SK-N-DZ (cell line): Measurements from ENCODE around the gene KCNAB2. TPM values are rescaled to one million over a fixed set of nuclear protein-coding genes. Genes with fewer than 3 reads are reported as not detected.
A peak's percentile ranks its signal among the peaks of the same experiment; 100 is the strongest.

Experiments
- DNase-seq: peaks from one replicate; pipeline ENCODE4 v3.0.0-alpha.2; 2015; ENCODE audit warnings: low spot score
- polyA plus RNA-seq, 2 experiments: library from polyadenylated mRNA; depleted of rRNA; stranded (reverse); fragments of >200 nt; gene quantifications; 2 replicates each; pipeline ENCODE4 v1.2.3, GENCODE V29; 2014

The KCNAB2 gene
- 3.2 and 4.7 TPM in 2 replicates for polyA plus RNA-seq (2014; cell fraction: cytosol; rRNA removed)
- 8.0 and 11.2 TPM in 2 replicates for polyA plus RNA-seq (2014; cell fraction: nucleus; rRNA removed)

- no peak for DNase-seq
Observed at GRCh38 chr1:6045561-6045960, at the start of gene KCNAB2. KCNAB2 (plus strand) TSS chr1:6045888; CDS start chr1:6051537, 5,649 bp downstream.

GRCh38 chr1:5996641-5997270 lies 48.9 kb upstream of the KCNAB2 start:
- no peak for DNase-seq

- no peak for DNase-seq
Observed at GRCh38 chr1:5997316-5997715, 48.4 kb upstream of the KCNAB2 start.

GRCh38 chr1:5998051-5998905 lies 47.4 kb upstream of the KCNAB2 start:
- DNase-seq = no peak

GRCh38 chr1:5998906-5999301 lies 46.8 kb upstream of the KCNAB2 start:
- DNase-seq = no peak

- no peak for DNase-seq
Observed at GRCh38 chr1:5999711-6000443, 45.8 kb upstream of the KCNAB2 start.

GRCh38 chr1:6000444-6001288 lies 45.0 kb upstream of the KCNAB2 start:
- DNase-seq = peak; percentile 57

- no peak for DNase-seq
Observed at GRCh38 chr1:6001992-6002576, 43.6 kb upstream of the KCNAB2 start.

- no peak for DNase-seq
Observed at GRCh38 chr1:6002714-6003501, 42.8 kb upstream of the KCNAB2 start.

- peak; percentile 71 for DNase-seq
Observed at GRCh38 chr1:6003568-6004411, 41.9 kb upstream of the KCNAB2 start.

GRCh38 chr1:6004412-6005123 lies 41.1 kb upstream of the KCNAB2 start:
- DNase-seq = no peak

GRCh38 chr1:6005276-6005917 lies 40.3 kb upstream of the KCNAB2 start:
- no peak for DNase-seq

- DNase-seq = no peak
Observed at GRCh38 chr1:6006882-6007281, 38.8 kb upstream of the KCNAB2 start.

GRCh38 chr1:6007318-6008083 lies 38.2 kb upstream of the KCNAB2 start:
- DNase-seq = no peak

GRCh38 chr1:6008084-6008415 lies 37.6 kb upstream of the KCNAB2 start:
- no peak for DNase-seq

- no peak for DNase-seq
Observed at GRCh38 chr1:6008696-6009095, 37.0 kb upstream of the KCNAB2 start.
